OCI-LY7 (cell line): ENCODE results near the gene PRODH2.

Source experiments
- EZH2phosphoT487 ChIP-seq: fragments of 200-600 bp; sonication (generic); IDR thresholded peaks from 2 replicates; pipeline ENCODE4 v1.6.1; 2018; ENCODE audit warnings: low read depth, borderline replicate concordance, mild to moderate bottlenecking, mixed run types, antibody characterized with exemption, low read length, moderate library complexity, mixed read lengths
- TF ChIP-seq, protein P1 (sequence below): fragments of 200-600 bp; sonication (generic); conservative IDR thresholded peaks from 2 replicates; pipeline ENCODE4 v1.5.1; 2014; ENCODE audit warnings: mild to moderate bottlenecking, antibody characterized with exemption, low read length, moderate library complexity, mixed read lengths

DNA sequence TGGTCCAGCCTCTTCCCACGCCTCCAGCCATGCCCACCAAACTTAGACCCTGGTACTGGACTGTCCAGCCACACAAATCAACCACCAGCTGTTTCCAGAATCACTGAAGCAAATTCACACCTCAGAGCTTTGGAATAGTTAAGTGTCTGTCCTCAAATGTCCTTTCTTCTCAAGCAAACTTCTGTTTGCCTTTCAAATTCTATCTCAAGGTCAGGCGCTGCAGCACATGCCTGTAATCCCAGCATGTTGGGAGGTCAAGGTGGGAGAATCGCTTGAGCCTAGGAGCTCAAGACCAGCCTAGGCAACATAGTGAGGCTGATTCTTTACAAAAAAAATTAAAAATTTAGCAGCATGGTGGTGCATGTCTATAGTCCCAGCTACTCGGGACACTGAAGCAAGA, 19.4 kb upstream of the PRODH2 start:
- TF ChIP-seq, protein P1, sequence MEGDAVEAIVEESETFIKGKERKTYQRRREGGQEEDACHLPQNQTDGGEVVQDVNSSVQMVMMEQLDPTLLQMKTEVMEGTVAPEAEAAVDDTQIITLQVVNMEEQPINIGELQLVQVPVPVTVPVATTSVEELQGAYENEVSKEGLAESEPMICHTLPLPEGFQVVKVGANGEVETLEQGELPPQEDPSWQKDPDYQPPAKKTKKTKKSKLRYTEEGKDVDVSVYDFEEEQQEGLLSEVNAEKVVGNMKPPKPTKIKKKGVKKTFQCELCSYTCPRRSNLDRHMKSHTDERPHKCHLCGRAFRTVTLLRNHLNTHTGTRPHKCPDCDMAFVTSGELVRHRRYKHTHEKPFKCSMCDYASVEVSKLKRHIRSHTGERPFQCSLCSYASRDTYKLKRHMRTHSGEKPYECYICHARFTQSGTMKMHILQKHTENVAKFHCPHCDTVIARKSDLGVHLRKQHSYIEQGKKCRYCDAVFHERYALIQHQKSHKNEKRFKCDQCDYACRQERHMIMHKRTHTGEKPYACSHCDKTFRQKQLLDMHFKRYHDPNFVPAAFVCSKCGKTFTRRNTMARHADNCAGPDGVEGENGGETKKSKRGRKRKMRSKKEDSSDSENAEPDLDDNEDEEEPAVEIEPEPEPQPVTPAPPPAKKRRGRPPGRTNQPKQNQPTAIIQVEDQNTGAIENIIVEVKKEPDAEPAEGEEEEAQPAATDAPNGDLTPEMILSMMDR: no peak
- no peak for TF ChIP-seq EZH2phosphoT487
